Activated naive CD4-positive, alpha-beta T cell treated with anti-CD3 and anti-CD28 coated beads for 36 hours (primary cell): Measurements from ENCODE around the gene KBTBD8. TPM values are rescaled to one million over a fixed set of nuclear protein-coding genes. Genes with fewer than 3 reads are reported as not detected.

ENCODE experiments used
- CTCF ChIA-PET: fragments of 350-600 bp; sonication (Branson Sonifier 250); formaldehyde crosslinking; loops from one replicate; lab custom pipeline; 2021; ENCODE audit warnings: antibody characterized with exemption; lab: Charles Lee
- DNase-seq: peaks from one replicate; pipeline ENCODE4 v3.0.0-alpha.2; 2020
- H3K27ac Mint-ChIP-seq: one replicate; pipeline ENCODE4 v1.8.0; 2021; ENCODE audit warnings: mild to moderate bottlenecking, mixed read lengths
- H3K27me3 Mint-ChIP-seq: one replicate; pipeline ENCODE4 v1.8.0; 2021; ENCODE audit warnings: low read depth, mixed read lengths
- H3K36me3 Mint-ChIP-seq: one replicate; pipeline ENCODE4 v1.8.0; 2021; ENCODE audit warnings: low read depth, mixed read lengths
- H3K4me1 Mint-ChIP-seq: one replicate; pipeline ENCODE4 v1.8.0; 2021; ENCODE audit warnings: low read depth, mixed read lengths
- H3K4me3 Mint-ChIP-seq: one replicate; pipeline ENCODE4 v1.8.0; 2021; ENCODE audit warnings: mild to moderate bottlenecking, moderate library complexity, mixed read lengths
- H3K9me3 Mint-ChIP-seq: one replicate; pipeline ENCODE4 v1.8.0; 2021; ENCODE audit warnings: mixed read lengths
- intact Hi-C: fragments of 100-400 bp; cut with micrococcal nuclease; formaldehyde crosslinking; loops from one replicate; pipeline ENCODE4 v1.15.1; 2023
- total RNA-seq, 2 experiments: library from RNA; stranded (reverse); gene quantifications; one replicate each; pipeline ENCODE4 v1.2.3, GENCODE V29; 2021

KBTBD8 gene
- total RNA-seq = 1 to 10 TPM; 6.8 to 7.4 TPM

GRCh38 chr3:66998113-66998903 is at the start of gene KBTBD8:
Gene KBTBD8 (plus strand): TSS chr3:66998307. CDS start chr3:66998356, 49 bp downstream.
- H3K4me1 Mint-ChIP-seq = peaks cover 27% of the 10 kb centered on the region
- intact Hi-C loops = loop anchor here (1.0 to 5.0 kb wide), 8 partner anchors 26 to 1059 kb away; partner anchors contain the start of genes LRIG1 and SLC25A26
- H3K4me3 Mint-ChIP-seq = peak within 1 kb of the TSS; percentile 87
- H3K36me3 Mint-ChIP-seq = peaks cover 13% of the 10 kb centered on the region
- H3K27ac Mint-ChIP-seq = peak within 1 kb of the TSS; percentile 95
- no peaks in the 10 kb centered on the region for H3K9me3 Mint-ChIP-seq
- peak; percentile 98 for DNase-seq
- CTCF ChIA-PET = interaction anchor here (0.8 to 2.4 kb wide), 3 partner anchors 26 to 59 kb away, joined by 3 to 17 read pairs (median 3); no protein-coding TSS in a partner anchor
- H3K27me3 Mint-ChIP-seq = peaks cover 4% of the 10 kb centered on the region

GRCh38 chr3:66948838-66949237 is 49.3 kb upstream of the KBTBD8 start:
- Mint-ChIP-seq H3K36me3 (no peaks in the 10 kb centered on the region), H3K27me3 (no peaks in the 10 kb centered on the region)
- intact Hi-C loops = no loop called here

GRCh38 chr3:66949898-66950297 is 48.2 kb upstream of the KBTBD8 start:
- intact Hi-C loops = no loop called here
- no peak overlapping the region for H3K27ac Mint-ChIP-seq
- DNase-seq = no peak
- no peaks in the 10 kb centered on the region for H3K27me3 Mint-ChIP-seq
- no peaks in the 10 kb centered on the region for H3K9me3 Mint-ChIP-seq
- H3K36me3 Mint-ChIP-seq = no peaks in the 10 kb centered on the region
- H3K4me3 Mint-ChIP-seq = no peak overlapping the region
- H3K4me1 Mint-ChIP-seq = no peaks in the 10 kb centered on the region
- CTCF ChIA-PET = interaction anchor here (0.7 kb wide), 2 partner anchors 21 to 68 kb away, joined by 3 read pairs; no protein-coding TSS in a partner anchor

More at GRCh38 chr3:66948838-66949237, 49.3 kb upstream of the KBTBD8 start:
- H3K4me1 Mint-ChIP-seq = no peaks in the 10 kb centered on the region
- H3K27ac Mint-ChIP-seq = no peak overlapping the region
- H3K4me3 Mint-ChIP-seq = no peak overlapping the region
- H3K9me3 Mint-ChIP-seq = no peaks in the 10 kb centered on the region
- CTCF ChIA-PET = no interaction called here
- DNase-seq = no peak

- intact Hi-C loops = no loop called here
- Mint-ChIP-seq H3K4me3 (no peak overlapping the region), H3K27ac (no peak overlapping the region), H3K4me1 (no peaks in the 10 kb centered on the region), H3K9me3 (no peaks in the 10 kb centered on the region), H3K27me3 (no peaks in the 10 kb centered on the region), H3K36me3 (no peaks in the 10 kb centered on the region)
- CTCF ChIA-PET = interaction anchor here (0.7 to 0.8 kb wide), 2 partner anchors 14 to 692 kb away, joined by 3 read pairs; no protein-coding TSS in a partner anchor
- DNase-seq = no peak
Measured at GRCh38 chr3:66952357-66952756, 45.8 kb upstream of the KBTBD8 start.

GRCh38 chr3:66953934-66954445 is 44.1 kb upstream of the KBTBD8 start:
- no peaks in the 10 kb centered on the region for H3K4me1 Mint-ChIP-seq
- H3K9me3 Mint-ChIP-seq = no peaks in the 10 kb centered on the region
- intact Hi-C loops = no loop called here
- H3K27me3 Mint-ChIP-seq = no peaks in the 10 kb centered on the region
- CTCF ChIA-PET = interaction anchor here (0.7 to 1.1 kb wide), 2 partner anchors 18 to 36 kb away, joined by 3 read pairs; no protein-coding TSS in a partner anchor
- no peak for DNase-seq
- H3K4me3 Mint-ChIP-seq = no peak overlapping the region
- H3K36me3 Mint-ChIP-seq = no peaks in the 10 kb centered on the region
- H3K27ac Mint-ChIP-seq = no peak overlapping the region

GRCh38 chr3:66956742-66957141 is 41.4 kb upstream of the KBTBD8 start:
- no peak overlapping the region for H3K4me3 Mint-ChIP-seq
- H3K27ac Mint-ChIP-seq = no peak overlapping the region
- H3K27me3 Mint-ChIP-seq = no peaks in the 10 kb centered on the region
- no peaks in the 10 kb centered on the region for H3K4me1 Mint-ChIP-seq
- no peaks in the 10 kb centered on the region for H3K9me3 Mint-ChIP-seq
- CTCF ChIA-PET = no interaction called here
- DNase-seq = no peak
- intact Hi-C loops = no loop called here
- no peaks in the 10 kb centered on the region for H3K36me3 Mint-ChIP-seq

- no peaks in the 10 kb centered on the region for H3K9me3 Mint-ChIP-seq
- no peak overlapping the region for H3K27ac Mint-ChIP-seq
- H3K4me1 Mint-ChIP-seq = no peaks in the 10 kb centered on the region
- no peak for DNase-seq
- CTCF ChIA-PET = interaction anchor here (2.1 kb wide), 1 partner anchor 15 kb away, joined by 8 read pairs; no protein-coding TSS in a partner anchor
- intact Hi-C loops = no loop called here
- no peaks in the 10 kb centered on the region for H3K36me3 Mint-ChIP-seq
- no peaks in the 10 kb centered on the region for H3K27me3 Mint-ChIP-seq
- H3K4me3 Mint-ChIP-seq = no peak overlapping the region
Measured at GRCh38 chr3:66957367-66957766, 40.7 kb upstream of the KBTBD8 start.

GRCh38 chr3:66958067-66958466 is 40.0 kb upstream of the KBTBD8 start:
- H3K4me1 Mint-ChIP-seq = no peaks in the 10 kb centered on the region
- H3K9me3 Mint-ChIP-seq = no peaks in the 10 kb centered on the region
- no peak overlapping the region for H3K27ac Mint-ChIP-seq
- H3K36me3 Mint-ChIP-seq = no peaks in the 10 kb centered on the region
- CTCF ChIA-PET = interaction anchor here (2.1 kb wide), 1 partner anchor 14 kb away, joined by 8 read pairs; no protein-coding TSS in a partner anchor
- DNase-seq = no peak
- H3K27me3 Mint-ChIP-seq = no peaks in the 10 kb centered on the region
- intact Hi-C loops = no loop called here
- H3K4me3 Mint-ChIP-seq = no peak overlapping the region

- Mint-ChIP-seq H3K36me3 (no peaks in the 10 kb centered on the region), H3K4me1 (no peaks in the 10 kb centered on the region), H3K27me3 (peaks cover 2% of the 10 kb centered on the region), H3K27ac (no peak overlapping the region), H3K4me3 (no peak overlapping the region), H3K9me3 (no peaks in the 10 kb centered on the region)
- CTCF ChIA-PET = no interaction called here
- intact Hi-C loops = no loop called here
- no peak for DNase-seq
Measured at GRCh38 chr3:66962664-66963063, 35.4 kb upstream of the KBTBD8 start.

GRCh38 chr3:66971245-66971644 is 26.9 kb upstream of the KBTBD8 start:
- intact Hi-C loops = loop anchor here (1.0 to 5.0 kb wide), 3 partner anchors 386 to 1905 kb away; no protein-coding TSS in a partner anchor
- peak overlapping the region; percentile 68 for H3K4me3 Mint-ChIP-seq
- H3K9me3 Mint-ChIP-seq = no peaks in the 10 kb centered on the region
- H3K36me3 Mint-ChIP-seq = no peaks in the 10 kb centered on the region
- peaks cover 7% of the 10 kb centered on the region for H3K4me1 Mint-ChIP-seq
- CTCF ChIA-PET = interaction anchor here (0.6 to 9.2 kb wide), 20 partner anchors 10 to 407 kb away, joined by 3 to 56 read pairs (median 4); partner anchors contain the start of gene KBTBD8
- DNase-seq = no peak
- no peaks in the 10 kb centered on the region for H3K27me3 Mint-ChIP-seq
- H3K27ac Mint-ChIP-seq = no peak overlapping the region

GRCh38 chr3:66971891-66972551 is 26.1 kb upstream of the KBTBD8 start:
- Mint-ChIP-seq H3K27ac (peak overlapping the region; percentile 50), H3K9me3 (no peaks in the 10 kb centered on the region), H3K4me1 (peaks cover 7% of the 10 kb centered on the region), H3K27me3 (no peaks in the 10 kb centered on the region), H3K36me3 (no peaks in the 10 kb centered on the region), H3K4me3 (peak overlapping the region; percentile 68)
- intact Hi-C loops = loop anchor here (1.0 to 5.0 kb wide), 8 partner anchors 26 to 1904 kb away; partner anchors contain the start of gene KBTBD8
- CTCF ChIA-PET = interaction anchor here (0.6 to 9.2 kb wide), 44 partner anchors 7 to 1921 kb away, joined by 3 to 56 read pairs (median 4); partner anchors contain the start of gene KBTBD8
- DNase-seq = peak; percentile 81

- no peaks in the 10 kb centered on the region for H3K4me1 Mint-ChIP-seq
- intact Hi-C loops = no loop called here
- CTCF ChIA-PET = interaction anchor here (0.8 to 3.9 kb wide), 3 partner anchors 9 to 43 kb away, joined by 3 to 15 read pairs (median 9); no protein-coding TSS in a partner anchor
- no peaks in the 10 kb centered on the region for H3K36me3 Mint-ChIP-seq
- H3K9me3 Mint-ChIP-seq = no peaks in the 10 kb centered on the region
- H3K27me3 Mint-ChIP-seq = no peaks in the 10 kb centered on the region
- H3K4me3 Mint-ChIP-seq = no peak overlapping the region
- H3K27ac Mint-ChIP-seq = no peak overlapping the region
- DNase-seq = no peak
Measured at GRCh38 chr3:66980791-66981190, 17.3 kb upstream of the KBTBD8 start.
